Measurements from ENCODE around the gene PRCC.

PRCC gene

GRCh38 chr1:156772222-156772621, 4.9 kb downstream of the PRCC start:
- DNase-seq: no peak
- TF ChIP-seq CTCF (IDR thresholded peaks at IDR 0.05; ENCODE audit: low read depth, low read length): no peak
- Histone ChIP-seq H3K27ac (no peak overlapping the region), H3K36me3 (peaks cover 66% of the 10 kb centered on the region), H3K27me3 (ENCODE audit: insufficient read depth, low read depth, severe bottlenecking) (no peaks in the 10 kb centered on the region), H3K4me3 (ENCODE audit: low read depth, low read length) (no peak overlapping the region), H3K9me3 (ENCODE audit: severe bottlenecking) (no peaks in the 10 kb centered on the region)

- Histone ChIP-seq H3K27ac (no peak overlapping the region), H3K36me3 (peaks cover 70% of the 10 kb centered on the region), H3K9me3 (ENCODE audit: severe bottlenecking) (no peaks in the 10 kb centered on the region), H3K27me3 (ENCODE audit: insufficient read depth, low read depth, severe bottlenecking) (no peaks in the 10 kb centered on the region), H3K4me3 (ENCODE audit: low read depth, low read length) (no peak overlapping the region)
- no peak for TF ChIP-seq CTCF (IDR thresholded peaks at IDR 0.05; ENCODE audit: low read depth, low read length)
- no peak for DNase-seq
Observed at GRCh38 chr1:156772728-156773497, 5.6 kb downstream of the PRCC start.

- Histone ChIP-seq H3K27ac (no peak overlapping the region), H3K27me3 (ENCODE audit: insufficient read depth, low read depth, severe bottlenecking) (no peaks in the 10 kb centered on the region), H3K4me3 (ENCODE audit: low read depth, low read length) (no peak overlapping the region), H3K9me3 (ENCODE audit: severe bottlenecking) (no peaks in the 10 kb centered on the region), H3K36me3 (peaks cover 71% of the 10 kb centered on the region)
- no peak for TF ChIP-seq CTCF (IDR thresholded peaks at IDR 0.05; ENCODE audit: low read depth, low read length)
- DNase-seq: no peak
Observed at GRCh38 chr1:156773607-156774006, 6.3 kb downstream of the PRCC start.

GRCh38 chr1:156775799-156776198, 8.5 kb downstream of the PRCC start:
- Histone ChIP-seq H3K36me3 (peaks cover 70% of the 10 kb centered on the region), H3K27ac (no peak overlapping the region), H3K9me3 (ENCODE audit: severe bottlenecking) (no peaks in the 10 kb centered on the region), H3K4me3 (ENCODE audit: low read depth, low read length) (no peak overlapping the region), H3K27me3 (ENCODE audit: insufficient read depth, low read depth, severe bottlenecking) (no peaks in the 10 kb centered on the region)
- no peak for DNase-seq
- TF ChIP-seq CTCF (IDR thresholded peaks at IDR 0.05; ENCODE audit: low read depth, low read length): no peak

GRCh38 chr1:156776942-156777341, 9.6 kb downstream of the PRCC start:
- DNase-seq: no peak
- Histone ChIP-seq H3K4me3 (ENCODE audit: low read depth, low read length) (no peak overlapping the region), H3K9me3 (ENCODE audit: severe bottlenecking) (no peaks in the 10 kb centered on the region), H3K27me3 (ENCODE audit: insufficient read depth, low read depth, severe bottlenecking) (no peaks in the 10 kb centered on the region), H3K36me3 (peaks cover 70% of the 10 kb centered on the region), H3K27ac (no peak overlapping the region)
- TF ChIP-seq CTCF (IDR thresholded peaks at IDR 0.05; ENCODE audit: low read depth, low read length): no peak

GRCh38 chr1:156777573-156777972, 10.2 kb downstream of the PRCC start:
- H3K4me3 ChIP-seq (ENCODE audit: low read depth, low read length): no peak overlapping the region
- H3K36me3 ChIP-seq: peaks cover 70% of the 10 kb centered on the region
- H3K27me3 ChIP-seq (ENCODE audit: insufficient read depth, low read depth, severe bottlenecking): no peaks in the 10 kb centered on the region
- H3K9me3 ChIP-seq (ENCODE audit: severe bottlenecking): no peaks in the 10 kb centered on the region
- no peak for TF ChIP-seq CTCF (IDR thresholded peaks at IDR 0.05; ENCODE audit: low read depth, low read length)
- no peak for DNase-seq
- no peak overlapping the region for H3K27ac ChIP-seq

All from WERI-Rb-1 (cell line).